GM19468 (cell line): ENCODE data around the gene GBGT1.

ENCODE experiments used
- ATAC-seq: cut with Tn5 transposase; IDR thresholded peaks from one replicate; pipeline ENCODE4 v1.9.1; 2021; ENCODE audit warnings: mild to moderate bottlenecking, moderate library complexity, moderate number of reproducible peaks; ENCODE audit not compliant: unreplicated experiment; ENCODE audit errors: extremely low read depth

Gene GBGT1

GRCh38 chr9:133129001-133129795 lies 34.5 kb downstream of the GBGT1 start:
- no peak for ATAC-seq

- ATAC-seq = no peak
Observed at GRCh38 chr9:133128152-133128551, 35.6 kb downstream of the GBGT1 start.

- ATAC-seq = no peak
Observed at GRCh38 chr9:133127340-133127981, 36.3 kb downstream of the GBGT1 start.

GRCh38 chr9:133126697-133127339 lies 36.9 kb downstream of the GBGT1 start:
- no peak for ATAC-seq

GRCh38 chr9:133125941-133126696 lies 37.6 kb downstream of the GBGT1 start:
- no peak for ATAC-seq

GRCh38 chr9:133124907-133125275 lies 38.8 kb downstream of the GBGT1 start:
- ATAC-seq = no peak

GRCh38 chr9:133124123-133124906 lies 39.4 kb downstream of the GBGT1 start:
- ATAC-seq = no peak

- no peak for ATAC-seq
Observed at GRCh38 chr9:133122935-133123611, 40.6 kb downstream of the GBGT1 start.

GRCh38 chr9:133122605-133122934 lies 41.1 kb downstream of the GBGT1 start:
- ATAC-seq = no peak

- ATAC-seq = no peak
Observed at GRCh38 chr9:133121915-133122550, 41.7 kb downstream of the GBGT1 start.

- peak; percentile 40 for ATAC-seq
Observed at GRCh38 chr9:133121198-133121914, 42.4 kb downstream of the GBGT1 start, which contains the start of gene RALGDS. Gene RALGDS, minus strand, starts transcription at chr9:133121240. Its CDS starts 86 bp downstream, at chr9:133121154.

GRCh38 chr9:133120501-133121197 lies 43.1 kb downstream of the GBGT1 start:
- ATAC-seq = no peak

- no peak for ATAC-seq
Observed at GRCh38 chr9:133119846-133120500, 43.7 kb downstream of the GBGT1 start.

GRCh38 chr9:133119103-133119845 lies 44.4 kb downstream of the GBGT1 start:
- no peak for ATAC-seq

GRCh38 chr9:133118568-133118967 lies 45.1 kb downstream of the GBGT1 start:
- no peak for ATAC-seq

GRCh38 chr9:133118179-133118520 lies 45.6 kb downstream of the GBGT1 start:
- no peak for ATAC-seq
